IPS-18c (cell line): ENCODE measurements around the gene UBE2Q2.
A peak's percentile ranks its signal among the peaks of the same experiment; 100 is the strongest.

ENCODE experiments used
- H3K4me3 ChIP-seq: 2 replicates; pipeline ENCODE4 v1.7.0; 2013; ENCODE audit warnings: low read depth, mild to moderate bottlenecking, low read length, moderate library complexity; ENCODE audit not compliant: insufficient read depth
- H3K9me3 ChIP-seq: one replicate; pipeline ENCODE4 v1.6.1; 2013; ENCODE audit warnings: mild to moderate bottlenecking, low read length, moderate library complexity; ENCODE audit not compliant: control insufficient read depth, insufficient read depth

Gene UBE2Q2

DNA sequence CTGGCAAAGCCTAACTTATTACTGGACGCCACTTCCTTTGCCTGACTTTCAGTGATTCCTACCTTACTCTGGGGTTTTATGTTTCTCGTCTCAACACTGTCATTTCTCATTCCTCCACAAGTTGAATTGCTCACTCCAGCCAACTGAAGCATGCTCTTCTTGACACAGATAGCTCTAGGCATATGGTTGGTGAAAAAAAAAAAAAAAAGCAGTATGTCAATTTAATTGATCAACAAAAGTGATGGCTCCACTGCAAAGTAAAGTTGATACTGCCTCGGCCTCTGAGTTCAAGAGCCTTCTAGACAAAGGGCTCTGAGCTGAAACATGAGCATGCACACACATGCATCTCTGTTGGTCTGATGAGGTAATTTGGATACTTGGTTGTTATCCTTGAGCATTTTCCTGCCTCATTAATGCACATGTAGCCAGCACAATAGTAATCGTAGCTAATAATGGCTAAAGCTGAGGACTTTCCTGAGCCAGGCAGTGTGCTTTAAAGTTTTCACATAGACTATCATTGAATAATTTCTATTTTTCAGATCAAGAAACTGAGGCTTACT is 21.4 kb upstream of the UBE2Q2 start:
- no peaks in the 10 kb centered on the region for H3K9me3 ChIP-seq
- H3K4me3 ChIP-seq = no peak overlapping the region

DNA sequence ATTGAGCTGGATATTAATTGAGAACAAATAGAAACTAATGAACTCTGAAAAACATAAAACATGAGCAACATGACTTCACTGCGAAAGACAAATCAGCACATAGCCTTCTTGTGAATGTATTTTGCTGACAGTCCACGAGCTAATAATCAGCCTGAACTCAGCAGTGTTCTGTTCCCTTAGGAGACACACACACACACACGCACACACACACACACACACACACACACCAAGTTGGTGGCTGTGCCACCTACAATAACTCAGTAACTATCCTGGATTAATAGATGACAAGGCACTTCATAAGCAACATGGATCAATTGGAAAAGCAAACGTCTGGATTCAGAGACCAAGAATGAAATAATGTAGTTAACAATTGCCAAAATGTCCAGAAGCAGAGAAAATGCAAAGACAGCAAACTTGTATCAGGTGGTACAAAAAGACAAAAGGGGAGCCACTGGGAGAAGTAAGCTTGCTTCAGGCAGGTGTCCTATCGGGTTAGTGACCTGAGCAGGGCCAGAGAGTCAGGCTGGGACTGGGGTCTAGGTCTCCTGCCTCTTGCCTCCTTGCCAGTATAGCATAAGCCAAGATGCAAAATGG is 20.5 kb upstream of the UBE2Q2 start:
- no peaks in the 10 kb centered on the region for H3K9me3 ChIP-seq
- no peak overlapping the region for H3K4me3 ChIP-seq

DNA sequence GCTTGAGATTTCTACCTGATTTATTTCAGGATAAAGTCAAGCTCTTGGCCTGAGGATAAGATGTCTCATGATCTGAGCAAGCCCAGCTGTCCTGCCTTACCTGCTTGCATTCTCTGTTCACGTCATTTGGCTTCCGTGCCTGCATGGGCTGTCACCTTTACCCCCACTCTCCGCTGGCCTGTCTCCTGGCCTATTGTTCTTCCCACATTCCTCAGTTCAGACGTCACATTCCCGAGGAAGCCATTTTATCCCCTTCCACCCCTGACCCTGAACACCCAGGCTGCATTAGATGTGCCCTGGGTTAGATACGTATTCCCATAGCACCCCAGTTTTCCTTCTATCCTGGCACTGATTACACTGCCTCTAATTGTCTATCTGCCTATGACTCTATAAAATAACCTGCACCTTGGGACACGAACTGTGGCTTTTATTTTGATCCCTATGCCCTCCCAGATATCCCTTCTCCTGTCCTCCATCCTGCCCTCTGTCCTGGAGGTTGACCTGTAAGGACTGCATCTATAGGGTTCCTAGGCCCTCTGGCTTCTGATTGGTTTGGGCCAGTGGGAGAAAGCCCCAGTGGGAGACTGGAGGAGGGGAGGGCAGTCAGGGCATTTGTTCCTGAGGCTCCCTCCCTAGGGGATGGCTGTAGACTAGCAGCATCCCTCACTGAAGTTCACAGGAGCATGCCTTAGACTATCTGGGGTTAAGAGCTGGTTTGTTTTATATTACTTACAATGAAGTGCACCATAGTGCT is 19.2 kb upstream of the UBE2Q2 start:
- Histone ChIP-seq H3K4me3 (no peak overlapping the region), H3K9me3 (no peaks in the 10 kb centered on the region)

DNA sequence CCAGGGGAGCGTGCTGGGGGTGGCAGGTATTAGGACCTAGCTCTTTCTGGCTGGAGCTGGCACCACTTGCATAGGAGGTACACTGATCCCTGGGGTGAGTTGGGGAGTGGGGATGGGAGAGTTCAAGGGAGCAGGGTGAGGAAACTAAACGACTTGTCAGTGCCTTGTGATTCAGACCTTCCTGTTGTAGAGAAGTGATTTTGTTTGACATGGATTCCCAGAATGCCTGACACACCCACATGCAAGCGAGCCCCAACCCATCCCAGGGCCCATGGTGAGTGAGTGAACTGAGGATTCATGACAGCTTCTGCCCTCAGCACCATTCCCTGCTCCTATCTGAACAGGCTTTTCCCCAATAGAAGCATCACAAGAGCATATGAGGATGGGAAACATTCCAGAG is 15.6 kb upstream of the UBE2Q2 start:
- Histone ChIP-seq H3K9me3 (no peaks in the 10 kb centered on the region), H3K4me3 (no peak overlapping the region)

GRCh38 chr15:75828429-75828828 is 14.8 kb upstream of the UBE2Q2 start:
- H3K9me3 ChIP-seq = no peaks in the 10 kb centered on the region
- H3K4me3 ChIP-seq = no peak overlapping the region

DNA sequence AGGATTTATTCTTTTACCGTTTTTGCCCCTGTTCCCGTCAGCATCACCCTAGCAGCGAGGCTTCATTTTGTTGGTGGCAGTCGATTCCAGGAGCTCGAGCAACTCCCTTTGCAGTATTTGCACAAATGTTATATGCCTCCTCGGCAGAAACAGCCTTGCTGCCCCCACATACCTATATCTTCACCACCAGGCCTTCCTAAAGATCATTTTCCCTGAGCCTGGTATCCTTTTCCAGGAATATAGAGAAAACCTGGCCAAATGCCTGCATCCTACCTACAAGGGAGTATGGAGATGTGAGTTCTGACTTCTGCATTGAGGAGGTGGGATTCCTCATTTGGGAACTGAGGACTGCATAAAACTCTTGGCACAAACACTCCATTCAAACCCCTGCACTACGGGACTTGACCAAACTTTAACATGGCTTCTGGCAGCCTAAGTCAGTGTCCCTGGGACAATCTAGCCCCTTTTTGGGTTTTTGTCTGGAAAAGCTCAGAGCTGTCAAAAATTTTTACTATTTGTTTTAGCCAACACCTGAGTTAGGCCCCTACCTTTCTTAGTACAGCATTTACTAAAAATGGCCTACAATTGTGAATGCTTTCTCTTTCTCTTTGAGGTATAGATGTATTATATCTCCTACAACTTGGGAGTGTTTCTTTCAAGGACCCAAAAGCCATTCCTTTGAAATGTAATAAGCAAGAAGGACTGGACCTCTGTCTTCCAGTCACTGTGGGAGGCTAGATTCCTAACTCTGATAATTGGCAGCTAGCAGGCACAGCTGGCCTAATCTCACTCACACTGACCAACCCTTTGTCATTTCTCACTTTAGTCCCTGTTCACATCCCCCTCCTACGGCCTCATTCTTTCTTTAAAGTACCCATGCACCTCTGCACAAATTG is 12.1 kb upstream of the UBE2Q2 start:
- no peaks in the 10 kb centered on the region for H3K9me3 ChIP-seq
- no peak overlapping the region for H3K4me3 ChIP-seq

DNA sequence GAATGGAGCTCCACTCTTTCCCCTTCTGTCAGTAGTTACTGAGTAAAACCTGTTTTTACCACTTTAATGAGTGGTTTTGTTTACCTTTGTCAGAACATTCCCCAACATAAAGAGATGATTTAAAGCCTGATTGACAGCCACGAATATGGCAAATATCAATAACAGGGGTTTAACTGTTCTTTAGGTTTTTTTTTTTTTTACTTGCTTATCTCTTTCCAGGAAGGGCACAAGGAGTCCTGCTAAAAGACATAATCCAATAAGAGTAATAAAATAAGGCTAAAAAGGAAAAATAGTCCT is 11.5 kb upstream of the UBE2Q2 start:
- Histone ChIP-seq H3K4me3 (no peak overlapping the region), H3K9me3 (no peaks in the 10 kb centered on the region)

DNA sequence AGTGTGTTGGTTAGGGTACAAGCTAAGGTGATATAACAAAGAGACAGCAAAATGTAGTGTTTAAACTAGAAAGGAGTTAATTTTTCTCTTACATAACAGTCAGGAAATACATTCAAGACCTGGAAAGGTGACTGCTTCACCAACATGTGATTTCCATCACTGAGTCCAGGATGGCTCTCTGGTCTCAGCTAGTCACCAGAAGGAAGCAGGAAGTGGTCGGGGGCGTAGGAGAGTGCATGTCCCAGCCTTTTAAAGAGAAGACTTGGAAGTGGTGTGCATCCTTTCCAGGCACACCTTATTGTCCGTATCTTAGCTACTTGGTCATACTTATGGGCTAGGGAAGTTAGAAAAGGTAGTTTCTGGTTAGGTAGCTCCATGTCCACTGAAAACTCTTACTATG is 11.1 kb upstream of the UBE2Q2 start:
- Histone ChIP-seq H3K9me3 (no peaks in the 10 kb centered on the region), H3K4me3 (no peak overlapping the region)

- H3K4me3 ChIP-seq = no peak overlapping the region
Observed at GRCh38 chr15:75834021-75834420, 9.2 kb upstream of the UBE2Q2 start.

GRCh38 chr15:75835990-75836958 is 7.0 kb upstream of the UBE2Q2 start:
- Histone ChIP-seq H3K4me3 (no peak overlapping the region), H3K9me3 (no peaks in the 10 kb centered on the region)

More at GRCh38 chr15:75834021-75834420, 9.2 kb upstream of the UBE2Q2 start:
- H3K9me3 ChIP-seq = no peaks in the 10 kb centered on the region

- no peak overlapping the region for H3K4me3 ChIP-seq
Observed at GRCh38 chr15:75836959-75837334, 6.3 kb upstream of the UBE2Q2 start.

GRCh38 chr15:75840659-75841058 is 2.6 kb upstream of the UBE2Q2 start:
- Histone ChIP-seq H3K9me3 (peaks cover 4% of the 10 kb centered on the region), H3K4me3 (no peak overlapping the region)

More at GRCh38 chr15:75836959-75837334, 6.3 kb upstream of the UBE2Q2 start:
- H3K9me3 ChIP-seq = no peaks in the 10 kb centered on the region

- no peak overlapping the region for H3K4me3 ChIP-seq
- peaks cover 4% of the 10 kb centered on the region for H3K9me3 ChIP-seq
Observed at GRCh38 chr15:75841626-75842025, 1.6 kb upstream of the UBE2Q2 start.

DNA sequence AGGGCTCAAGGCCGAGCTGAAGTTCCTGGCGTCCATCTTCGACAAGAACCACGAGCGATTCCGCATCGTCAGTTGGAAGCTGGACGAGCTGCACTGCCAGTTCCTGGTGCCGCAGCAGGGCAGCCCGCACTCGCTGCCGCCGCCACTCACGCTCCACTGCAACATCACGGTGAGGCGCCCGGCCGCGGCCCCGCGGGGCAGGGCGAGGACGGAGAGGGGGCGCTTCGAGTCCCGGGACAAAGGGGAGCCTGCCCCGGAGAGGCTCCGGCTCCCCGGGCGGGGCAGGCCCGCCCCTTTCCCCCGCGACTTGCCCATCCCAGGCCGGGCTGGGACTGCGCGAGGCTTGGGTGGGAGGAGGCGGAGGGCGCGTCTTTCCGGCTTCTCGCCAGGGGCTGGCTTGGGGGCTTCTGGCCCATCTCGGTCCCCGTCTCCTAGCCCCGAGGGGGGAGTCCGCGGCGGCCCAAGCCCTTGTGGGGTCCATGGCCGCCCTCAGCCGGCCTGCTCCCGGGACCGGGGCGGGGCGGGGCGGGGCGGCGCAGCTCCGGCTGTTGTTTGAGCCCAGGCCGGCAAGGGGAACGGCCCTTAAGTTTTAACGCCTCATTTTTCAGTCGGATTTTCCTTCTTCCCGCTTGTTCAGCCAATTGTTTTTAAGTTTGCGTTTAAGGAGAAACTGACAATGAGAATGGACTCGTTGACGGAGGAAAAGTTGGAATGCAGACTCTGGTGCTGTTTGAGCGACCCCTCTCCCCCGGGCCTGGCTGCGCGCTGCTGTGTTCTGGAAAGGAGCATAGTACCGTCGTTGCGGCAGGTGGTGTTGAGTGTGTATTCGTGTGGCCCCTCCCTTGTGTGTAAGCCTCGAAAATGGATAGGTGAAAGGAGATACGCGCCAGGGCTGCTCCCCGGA is 683 bp downstream of the UBE2Q2 start:
- H3K4me3 ChIP-seq = peak overlapping the region; percentile 91

GRCh38 chr15:75844629-75845335 is 1.5 kb downstream of the UBE2Q2 start:
- peaks cover 4% of the 10 kb centered on the region for H3K9me3 ChIP-seq
- H3K4me3 ChIP-seq = peak overlapping the region; percentile 91

More for the DNA sequence above, 683 bp downstream of the UBE2Q2 start:
- H3K9me3 ChIP-seq = peaks cover 4% of the 10 kb centered on the region
